NCI-H2227 treated with DMSO at 0.1 percent for 48 hours (cell line): ENCODE data around the gene DNAAF1.
"Not testable (repeated sequence)": the region's sequence is repeated elsewhere in the genome, so short reads cannot be mapped to it uniquely, and the experiment has no call there.

Experiments used
- DNase-seq: peaks from one replicate; lab custom pipeline; 2025; lab: John Stamatoyannopoulos, UW

Gene DNAAF1

DNA sequence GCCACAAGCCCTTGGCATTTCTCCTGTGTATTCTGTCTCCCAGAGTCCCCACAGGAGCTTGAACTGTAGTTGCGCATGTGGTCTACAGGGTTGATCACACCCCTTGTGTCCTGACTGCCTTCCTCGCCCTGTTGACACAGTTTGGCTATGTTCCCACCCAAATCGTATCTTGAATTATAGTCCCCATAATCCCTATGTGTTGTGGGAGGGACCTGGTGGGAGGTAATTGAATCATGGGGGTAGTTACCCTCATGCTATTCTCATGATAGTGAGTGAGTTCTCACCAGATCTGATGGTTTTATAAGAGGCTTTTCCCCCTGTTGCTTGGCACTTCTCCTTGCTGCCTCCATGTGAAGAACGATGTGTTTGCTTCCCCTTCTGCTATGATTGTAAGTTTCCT is 67.0 kb downstream of the DNAAF1 start:
- no peak for DNase-seq

DNA sequence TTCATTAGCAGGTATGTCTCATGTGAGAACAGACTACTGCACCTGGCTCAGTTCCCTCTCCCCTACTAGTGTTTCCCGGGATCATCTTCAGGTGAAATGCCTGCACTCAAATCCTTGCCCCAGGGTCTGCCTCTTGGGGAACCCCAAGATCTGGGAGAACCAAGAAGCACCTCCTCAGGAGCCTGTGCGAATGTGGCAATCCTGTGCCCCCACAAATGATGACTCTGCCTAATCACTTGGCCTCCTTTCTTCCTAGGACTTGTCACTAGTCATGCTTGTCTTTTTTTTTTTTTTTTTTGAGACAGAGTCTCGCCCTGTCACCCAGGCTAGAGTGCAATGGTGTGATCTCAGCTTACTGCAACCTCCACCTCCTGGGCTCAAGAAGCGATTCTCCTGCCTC is 67.5 kb downstream of the DNAAF1 start:
- no peak for DNase-seq

DNA sequence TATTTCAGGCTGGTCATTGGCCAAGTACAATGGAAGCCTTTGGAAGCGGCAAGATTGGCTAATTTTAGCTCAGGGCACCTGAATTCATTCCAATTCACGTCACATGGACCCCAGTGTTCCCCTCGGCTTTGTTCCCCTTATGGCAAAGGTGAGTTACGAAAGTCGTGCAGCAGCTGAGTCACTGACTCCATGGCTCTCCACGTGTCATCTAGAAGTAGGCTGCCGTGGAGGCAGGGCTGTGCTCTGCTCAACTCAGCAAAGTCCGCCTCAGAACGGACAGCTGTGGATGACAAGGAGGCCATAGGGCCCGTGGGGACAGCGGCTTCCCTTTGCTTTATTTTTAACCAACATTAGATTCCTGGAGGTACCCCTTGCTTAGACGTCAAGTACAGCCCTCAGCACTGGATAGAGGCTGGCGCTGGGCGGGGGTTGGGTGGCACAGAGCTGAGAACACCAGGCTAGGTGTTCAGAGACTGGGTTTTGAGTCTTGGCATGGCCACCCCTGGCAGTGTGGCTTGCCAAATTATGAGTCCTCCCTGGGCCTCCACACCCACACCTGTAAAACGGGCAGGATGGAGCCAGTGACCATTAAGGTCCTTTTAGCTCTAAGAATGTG is 69.5 kb downstream of the DNAAF1 start:
- DNase-seq: no peak

DNA sequence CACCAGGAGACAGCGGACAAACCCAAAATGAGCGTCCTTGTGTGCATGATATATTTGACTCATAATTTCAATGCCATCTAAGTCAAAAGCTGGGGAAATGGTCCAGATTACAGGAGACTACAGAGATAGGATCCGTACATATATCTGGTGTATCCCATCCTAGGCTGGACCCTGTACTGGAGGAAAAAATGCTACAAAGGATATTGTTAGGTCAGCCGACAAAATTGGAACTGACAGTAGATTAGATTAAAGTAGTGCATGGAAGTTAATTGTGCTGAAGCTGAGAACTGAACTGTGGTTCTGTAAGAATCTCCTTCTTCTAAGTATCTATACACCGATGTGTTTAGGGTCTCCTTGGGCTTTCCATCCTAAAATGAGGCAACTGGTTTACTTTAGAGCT is 70.4 kb downstream of the DNAAF1 start:
- DNase-seq: no peak

DNA sequence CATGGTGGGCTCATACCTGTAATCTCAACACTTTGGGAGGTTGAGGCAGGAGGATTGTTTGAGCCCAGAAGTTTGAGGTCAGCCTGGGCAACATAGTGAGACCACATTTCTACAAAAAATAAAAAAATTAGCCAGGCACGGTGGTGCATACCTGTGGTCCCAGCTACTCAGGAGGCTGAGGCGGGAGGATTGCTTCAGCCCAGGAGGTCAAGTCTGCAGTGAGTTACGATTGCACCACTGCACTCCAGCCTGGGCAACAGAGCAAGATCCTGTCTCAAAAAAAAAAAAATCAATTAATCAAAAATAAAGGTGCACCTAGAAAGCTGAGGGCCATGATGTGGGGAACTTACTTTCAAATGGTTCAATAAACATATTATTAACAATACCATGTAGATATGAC is 71.0 kb downstream of the DNAAF1 start:
- DNase-seq: not testable (repeated sequence)

DNA sequence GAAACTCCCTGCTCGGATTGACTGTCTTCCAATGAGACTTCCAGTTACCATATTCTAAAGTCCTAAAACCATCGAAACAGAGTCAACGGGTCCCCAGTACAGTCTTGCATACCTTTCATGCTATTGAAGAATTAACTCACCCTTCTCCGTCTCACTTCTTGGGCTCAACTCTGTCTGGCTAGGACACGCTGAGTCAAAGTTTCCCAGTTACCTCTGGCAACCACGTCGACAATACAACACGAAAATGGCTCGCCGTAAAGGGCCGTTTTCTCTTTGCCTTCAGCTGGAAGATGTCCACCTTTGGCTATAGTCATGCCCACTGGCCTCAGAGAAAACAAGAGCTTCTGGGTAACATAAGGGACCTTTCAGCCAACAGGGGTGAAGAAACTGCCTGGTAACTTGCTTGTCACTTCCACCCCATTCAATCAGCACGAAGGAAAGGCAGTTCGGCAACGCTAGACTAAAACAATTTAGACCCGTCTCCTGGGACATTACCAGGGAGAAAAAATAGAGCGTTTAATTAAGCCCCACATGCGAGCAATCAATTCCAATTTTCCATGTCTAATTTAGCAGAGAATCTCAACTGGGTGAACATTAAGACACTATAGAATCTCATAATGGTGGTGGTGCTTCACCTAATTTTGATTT is 73.2 kb downstream of the DNAAF1 start:
- DNase-seq: no peak

DNA sequence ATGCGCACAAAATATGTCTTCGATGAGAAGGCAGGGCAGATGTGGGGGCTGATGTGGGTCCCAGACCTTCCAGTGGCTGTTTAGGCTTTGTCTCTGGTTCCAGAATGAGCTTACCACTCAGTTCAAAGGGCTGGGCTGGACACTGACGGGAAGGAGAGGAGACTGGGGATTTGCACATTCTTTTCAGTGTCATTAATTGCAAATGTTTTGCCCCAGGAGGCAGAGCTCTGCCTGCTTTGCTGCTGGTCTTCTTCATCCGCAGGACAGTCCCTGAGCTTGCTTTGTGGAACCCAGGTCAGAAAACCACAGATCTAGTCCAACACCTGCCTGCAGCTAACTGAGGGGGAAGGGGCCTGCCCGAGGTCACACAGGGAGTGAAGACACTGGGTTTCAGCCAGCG is 73.8 kb downstream of the DNAAF1 start:
- no peak for DNase-seq

DNA sequence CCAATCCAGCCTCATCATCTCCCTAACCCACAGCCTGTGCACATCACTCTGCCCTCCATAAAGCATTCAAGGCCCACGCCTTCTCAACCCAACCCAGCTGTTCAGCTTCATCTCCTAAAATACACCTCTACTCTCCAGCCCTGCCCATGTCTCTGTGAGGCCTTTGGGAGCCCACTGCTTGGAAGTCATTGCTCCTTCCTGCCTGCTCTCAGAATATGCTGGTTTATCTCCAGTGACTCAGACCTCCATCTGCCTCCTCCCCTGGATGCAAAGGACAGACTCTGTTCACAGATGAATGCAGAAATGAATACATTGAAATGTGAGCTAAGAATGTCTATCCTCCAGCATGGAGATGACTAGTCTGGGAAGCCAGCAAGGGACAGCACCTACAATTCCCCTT is 75.7 kb downstream of the DNAAF1 start:
- DNase-seq: no peak

DNA sequence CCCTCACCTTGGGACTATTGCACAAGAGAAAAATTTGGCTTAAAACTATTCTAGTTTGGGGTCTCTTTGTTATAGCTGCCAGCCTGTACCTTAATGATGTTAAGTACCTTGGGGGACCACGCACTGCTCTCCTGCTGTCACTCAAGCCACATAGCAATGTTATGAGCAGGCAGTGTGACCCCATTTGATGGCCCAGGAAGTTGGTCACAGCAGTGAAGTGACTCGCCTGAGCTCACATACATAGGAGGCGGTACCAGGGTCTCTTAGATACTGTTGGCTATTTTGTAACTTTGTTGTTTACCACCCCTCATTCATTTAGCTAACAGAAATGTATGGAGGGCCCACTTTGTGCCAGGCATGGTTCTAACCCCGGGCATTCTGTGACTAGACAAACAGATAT is 78.3 kb downstream of the DNAAF1 start:
- no peak for DNase-seq

DNA sequence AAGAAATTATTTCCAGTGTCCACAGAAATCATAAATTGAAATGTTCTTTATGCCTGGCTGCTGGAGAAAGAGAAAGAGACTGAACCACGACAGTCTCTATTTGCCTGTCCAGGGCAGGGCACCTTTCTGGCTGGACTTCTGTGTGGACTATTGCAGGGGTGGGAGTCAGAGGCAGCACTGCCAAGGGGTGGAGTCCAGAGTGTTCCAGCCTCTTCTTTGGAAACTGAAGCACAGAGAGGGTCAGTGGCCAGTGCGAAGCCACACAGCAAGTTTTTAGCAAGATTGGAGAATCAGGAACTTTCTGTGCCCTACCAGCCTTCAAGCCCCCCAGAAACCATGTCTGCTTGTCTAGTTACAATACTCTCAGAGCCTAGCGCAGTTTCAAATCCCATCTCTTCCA is 79.4 kb downstream of the DNAAF1 start:
- no peak for DNase-seq

DNA sequence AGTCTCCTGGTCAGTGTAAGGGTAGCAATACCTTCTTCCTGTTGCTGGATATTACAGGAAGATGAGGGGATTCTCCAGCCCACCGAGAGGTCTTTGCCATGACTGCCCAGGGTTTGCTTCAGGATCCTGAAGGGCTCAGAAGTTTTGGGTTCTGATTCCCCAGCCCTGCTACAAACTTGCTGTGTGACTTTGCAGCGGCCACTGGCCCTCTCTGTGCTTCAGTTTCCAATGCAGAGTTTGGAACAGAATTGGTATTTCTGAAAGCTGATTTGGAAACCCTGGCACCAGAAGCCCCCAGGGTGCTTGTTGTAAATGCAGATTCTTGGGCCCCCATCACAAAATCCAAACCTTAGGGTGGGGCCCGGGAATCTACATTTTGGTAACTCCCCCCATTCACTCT is 80.0 kb downstream of the DNAAF1 start:
- DNase-seq: no peak

DNA sequence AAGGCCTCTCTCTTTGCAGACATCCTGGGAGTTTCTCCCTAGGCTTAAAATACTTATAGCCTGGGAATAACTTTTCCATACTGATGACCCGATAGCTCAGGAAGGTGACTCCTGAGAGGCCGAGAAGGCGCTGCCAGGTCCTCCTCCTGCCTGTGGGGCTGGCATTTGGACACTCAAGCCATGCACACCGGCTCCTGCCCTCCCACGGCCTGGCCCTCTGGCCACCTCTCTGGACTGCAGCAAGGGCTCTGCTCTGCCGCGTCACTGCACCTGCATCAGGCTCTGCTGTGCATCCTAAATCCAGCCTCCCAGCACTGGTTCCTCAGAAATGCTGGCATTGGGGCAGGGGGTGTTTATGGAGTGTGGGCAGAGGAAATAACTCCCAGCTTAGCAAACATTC is 80.5 kb downstream of the DNAAF1 start:
- no peak for DNase-seq

DNA sequence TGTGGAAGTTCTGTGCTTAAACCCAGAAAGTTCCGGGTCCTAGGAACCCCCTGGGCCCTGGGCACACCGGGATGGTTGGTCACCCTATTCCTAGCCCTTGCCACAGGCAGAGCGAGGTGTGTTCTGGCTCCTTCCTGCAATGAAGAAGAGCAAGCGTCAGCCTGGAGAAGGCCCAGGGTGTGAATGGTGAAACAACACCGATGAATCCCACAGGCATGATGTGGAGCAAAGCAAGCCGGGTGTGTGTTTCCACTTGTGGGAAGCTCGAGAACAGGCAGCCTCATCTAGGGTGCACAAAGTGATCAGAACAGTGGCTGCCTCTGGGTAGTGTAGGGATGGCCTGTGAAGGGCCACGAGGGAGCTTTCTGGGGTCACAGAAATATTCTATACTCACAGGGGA is 80.9 kb downstream of the DNAAF1 start:
- DNase-seq: no peak
